Ureter (tissue), 1 donor: ENCODE measurements around the gene ADCY9. TPM values are rescaled to one million over a fixed set of nuclear protein-coding genes. Genes with fewer than 3 reads are reported as not detected.
"Not testable (repeated sequence)": the region's sequence is repeated elsewhere in the genome, so short reads cannot be mapped to it uniquely, and the experiment has no call there.

Experiments used
- DNase-seq: peaks from one replicate; pipeline ENCODE4 v3.0.0-alpha.2; 2020; ENCODE audit warnings: low spot score
- total RNA-seq: library from RNA; stranded (reverse); gene quantifications from one replicate; pipeline ENCODE4 v1.2.4, GENCODE V29; 2023
- donor health status: DM: yes; HTN: yes; CAD: no.

Gene ADCY9
- total RNA-seq, 1 donor from 2014 or later: 23.3 TPM

DNA sequence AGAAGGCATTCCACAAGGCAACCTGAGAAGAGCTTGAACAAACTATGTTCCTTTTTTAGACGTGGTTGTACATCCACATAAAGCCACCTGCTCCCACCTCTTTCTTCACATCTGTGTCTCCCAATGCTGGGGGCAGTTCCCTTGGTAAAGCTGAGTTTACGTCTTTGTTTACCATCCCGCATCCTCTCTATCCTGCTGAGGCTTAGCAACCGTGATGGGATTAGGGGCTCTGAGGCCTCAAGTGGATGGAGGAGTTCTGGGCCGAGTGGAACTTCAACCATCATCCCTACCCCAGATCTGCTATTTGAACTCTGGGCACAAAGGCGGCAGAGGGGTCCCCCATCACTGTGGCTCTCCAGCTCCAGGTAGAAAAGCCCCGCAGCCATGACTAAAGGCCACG is 141.5 kb downstream of the ADCY9 start:
- no peak for DNase-seq

GRCh38 chr16:3971706-3972105 is 144.5 kb downstream of the ADCY9 start:
- no peak for DNase-seq

DNA sequence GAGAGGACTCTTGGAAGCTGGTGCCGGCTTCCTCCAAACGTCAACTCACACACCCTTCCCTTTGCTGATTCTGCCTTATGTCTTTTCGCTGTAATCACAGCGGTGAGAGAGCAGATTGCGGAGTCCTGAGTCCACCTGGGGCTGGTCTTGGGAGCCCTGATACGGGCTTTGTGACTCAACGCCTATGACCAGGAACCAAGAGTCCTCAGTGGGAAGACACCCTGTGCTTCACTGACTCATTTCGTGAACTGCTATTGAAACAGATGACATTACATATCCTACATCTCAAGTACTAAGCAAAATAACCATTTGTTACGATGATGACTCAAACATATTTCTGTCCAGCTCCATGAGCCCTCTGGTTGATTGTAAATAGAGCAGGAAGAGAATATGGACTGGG is 145.0 kb downstream of the ADCY9 start:
- DNase-seq: no peak

DNA sequence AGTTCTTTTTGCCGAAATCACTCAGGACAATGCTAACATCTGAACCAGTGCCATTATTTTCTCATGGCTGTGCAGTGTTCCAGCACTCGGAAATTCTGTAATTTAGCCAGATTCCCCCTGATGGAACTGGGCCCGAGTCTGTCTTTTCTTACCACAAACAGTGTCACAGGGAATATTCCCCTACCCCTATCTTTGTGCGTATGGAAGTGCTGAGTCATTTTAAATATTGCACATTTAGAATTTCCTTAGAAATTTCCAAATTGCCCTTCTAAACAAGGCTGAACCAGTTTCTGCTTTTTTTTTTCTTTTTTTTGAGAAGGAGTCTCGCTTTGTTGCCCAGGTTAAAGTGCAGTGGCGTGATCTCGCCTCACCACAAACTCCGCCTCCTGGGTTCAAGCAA is 147.7 kb downstream of the ADCY9 start:
- DNase-seq: no peak

- DNase-seq: no peak
These were observed 149.6 kb downstream of the ADCY9 start for GRCh38 chr16:3966681-3967080.

DNA sequence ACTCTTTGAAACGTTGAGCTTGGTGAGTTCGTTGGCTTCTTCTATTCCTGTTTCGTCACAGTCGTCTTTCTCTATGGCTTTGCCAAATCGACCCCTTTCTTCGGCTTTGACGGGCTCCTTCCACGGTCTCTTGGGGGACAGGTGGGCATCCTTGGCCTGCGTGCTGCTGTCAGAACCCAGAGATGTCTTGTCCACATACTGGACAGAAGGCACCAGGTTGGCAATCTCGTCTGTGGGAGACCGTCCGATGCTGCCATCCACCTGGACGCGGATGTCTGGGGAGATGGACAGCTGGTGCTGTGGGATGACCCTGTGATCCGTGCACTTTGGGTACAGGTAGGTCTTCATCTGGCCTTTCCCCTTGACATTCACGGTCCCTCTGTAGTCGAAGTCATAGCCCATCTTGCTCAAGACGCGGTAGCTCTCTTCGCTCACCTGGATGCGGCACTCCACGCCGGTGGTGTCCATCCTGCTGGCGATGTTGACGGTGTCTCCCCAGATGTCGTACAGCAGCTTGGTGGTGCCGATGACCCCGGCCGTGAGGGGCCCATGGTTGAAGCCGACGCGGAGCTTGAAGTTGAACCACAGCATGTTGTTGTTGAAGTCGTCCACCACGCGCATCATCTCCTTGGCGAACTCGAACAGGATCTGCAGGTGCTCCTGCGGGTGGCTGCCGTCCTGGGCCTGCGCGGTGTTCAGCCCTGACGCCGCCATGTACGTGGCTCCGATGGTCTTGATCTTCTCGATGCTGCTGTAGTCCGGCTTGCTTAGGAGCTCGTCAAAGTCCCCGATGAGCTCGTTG is 150.3 kb downstream of the ADCY9 start:
- no peak for DNase-seq

- no peak for DNase-seq
These were observed 150.9 kb downstream of the ADCY9 start for GRCh38 chr16:3965306-3965705.

DNA sequence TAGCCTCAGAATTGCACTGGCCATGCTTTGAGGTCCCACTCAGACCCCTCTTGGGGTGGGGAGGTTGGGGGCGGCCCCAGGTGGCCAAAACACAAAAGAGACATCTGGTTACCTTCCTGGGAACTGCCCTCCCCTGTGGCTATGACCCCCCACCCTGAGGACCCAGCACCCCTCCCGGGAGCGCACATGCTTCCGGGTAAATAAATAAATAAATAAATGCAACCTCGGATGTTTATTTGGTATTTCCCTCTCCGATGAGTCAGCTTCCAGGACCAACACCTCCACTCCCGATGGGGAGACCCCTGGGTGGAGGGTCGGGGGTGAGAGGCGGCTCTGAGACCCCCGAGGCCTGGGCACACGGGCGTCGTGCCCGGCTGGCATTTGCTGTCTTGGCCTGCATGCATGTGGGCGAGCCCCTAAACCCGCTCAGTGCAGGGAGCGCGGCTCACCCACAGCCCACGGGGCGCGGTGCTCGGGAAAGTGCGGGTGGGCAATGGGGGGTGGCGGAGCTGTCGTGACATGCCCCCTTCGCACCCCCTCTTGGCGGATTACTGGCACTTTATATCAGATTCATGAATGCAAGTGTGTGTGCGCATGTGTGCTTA is 151.5 kb downstream of the ADCY9 start:
- DNase-seq: no peak

DNA sequence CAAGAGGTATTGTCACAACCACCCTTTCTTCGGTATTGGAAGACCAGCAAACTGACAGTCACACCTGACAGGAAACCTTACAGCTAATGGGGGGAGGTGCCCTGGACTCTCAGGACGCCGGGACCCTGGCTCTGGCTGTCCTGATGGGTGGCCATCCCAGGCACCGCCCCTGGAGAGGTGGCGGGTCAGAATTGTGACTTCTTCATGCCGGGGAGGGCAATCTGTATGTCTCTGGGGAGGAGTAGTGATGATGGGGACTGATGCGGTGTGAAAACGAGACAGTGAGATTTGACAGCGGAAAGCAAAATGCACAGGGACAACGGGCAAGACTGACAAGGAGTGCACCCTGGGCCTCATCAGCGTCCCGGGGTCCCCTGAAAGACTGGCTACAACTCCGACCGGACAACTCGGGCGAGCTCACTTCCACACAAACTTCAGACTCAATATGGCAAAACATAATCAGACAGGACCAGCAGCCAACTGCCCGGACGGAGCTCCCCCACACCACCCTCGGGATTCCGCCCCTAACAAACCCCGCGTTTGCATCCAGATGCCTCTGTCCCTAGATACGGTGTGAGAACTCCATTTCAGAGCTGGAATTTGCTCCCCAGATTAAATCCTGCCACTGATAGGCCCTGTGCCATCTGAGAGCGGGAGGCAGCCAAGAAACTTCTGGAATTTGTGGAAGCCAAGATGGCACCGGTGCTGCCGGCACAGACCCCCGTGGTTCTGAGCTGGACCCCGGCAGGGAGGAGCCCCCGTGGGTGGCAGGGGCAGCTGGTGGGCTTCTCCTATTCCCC is 152.2 kb downstream of the ADCY9 start:
- no peak for DNase-seq

GRCh38 chr16:3963203-3963602 is 153.0 kb downstream of the ADCY9 start:
- no peak for DNase-seq

DNA sequence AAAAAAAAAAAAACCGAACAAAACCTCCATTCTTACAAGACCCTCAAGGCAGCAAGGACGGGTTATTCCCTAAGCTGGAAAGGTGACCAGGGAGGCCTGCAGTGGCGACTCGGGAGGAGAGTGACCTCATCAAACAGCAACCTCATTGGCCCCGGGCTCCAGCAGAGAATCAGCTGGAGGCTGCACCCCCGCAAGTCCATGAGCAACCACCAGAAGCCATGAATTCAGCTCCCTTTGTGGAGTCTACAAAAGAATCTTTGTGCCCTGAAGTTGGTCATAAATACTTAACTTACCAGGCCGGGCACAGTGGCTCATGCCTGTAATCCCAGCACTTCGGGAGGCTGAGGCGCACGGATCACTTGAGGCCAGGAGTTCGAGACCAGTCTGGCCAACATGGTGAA is 154.8 kb downstream of the ADCY9 start:
- DNase-seq: no peak

GRCh38 chr16:3959926-3960590 is 156.2 kb downstream of the ADCY9 start:
- not testable (repeated sequence) for DNase-seq

- DNase-seq: no peak
These were observed 157.1 kb downstream of the ADCY9 start for GRCh38 chr16:3959148-3959547.

DNA sequence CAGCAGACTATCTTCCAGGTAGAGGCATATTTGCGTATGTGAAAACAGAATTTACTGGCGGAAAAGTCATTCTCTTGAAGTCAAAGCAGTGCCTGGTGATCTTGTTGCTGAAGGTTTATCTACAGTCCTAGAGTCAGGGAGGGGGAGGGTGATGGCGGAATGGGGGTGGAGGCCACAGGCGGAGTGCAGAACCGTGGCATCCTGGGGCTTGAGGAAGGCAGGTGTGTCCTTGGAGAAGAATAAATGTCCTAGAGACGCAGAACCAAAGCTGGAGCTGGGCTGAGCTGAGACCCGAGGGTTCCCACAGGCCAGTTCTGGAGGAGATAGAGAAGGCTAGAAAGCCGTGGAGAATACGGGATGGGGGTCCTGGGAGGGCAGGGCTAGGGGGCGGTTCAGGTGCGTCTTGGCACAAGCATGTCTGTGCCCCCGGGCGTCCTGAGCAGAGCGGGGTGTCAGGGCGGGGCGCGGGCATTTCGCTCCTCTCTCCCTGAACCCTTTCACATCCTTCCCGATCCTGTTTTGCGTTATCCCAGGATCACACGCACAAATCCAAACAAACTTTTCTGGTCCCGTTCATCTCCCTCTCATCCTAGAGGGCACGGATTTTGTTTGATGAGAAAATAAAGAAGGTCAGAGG is 158.8 kb downstream of the ADCY9 start:
- no peak for DNase-seq

DNA sequence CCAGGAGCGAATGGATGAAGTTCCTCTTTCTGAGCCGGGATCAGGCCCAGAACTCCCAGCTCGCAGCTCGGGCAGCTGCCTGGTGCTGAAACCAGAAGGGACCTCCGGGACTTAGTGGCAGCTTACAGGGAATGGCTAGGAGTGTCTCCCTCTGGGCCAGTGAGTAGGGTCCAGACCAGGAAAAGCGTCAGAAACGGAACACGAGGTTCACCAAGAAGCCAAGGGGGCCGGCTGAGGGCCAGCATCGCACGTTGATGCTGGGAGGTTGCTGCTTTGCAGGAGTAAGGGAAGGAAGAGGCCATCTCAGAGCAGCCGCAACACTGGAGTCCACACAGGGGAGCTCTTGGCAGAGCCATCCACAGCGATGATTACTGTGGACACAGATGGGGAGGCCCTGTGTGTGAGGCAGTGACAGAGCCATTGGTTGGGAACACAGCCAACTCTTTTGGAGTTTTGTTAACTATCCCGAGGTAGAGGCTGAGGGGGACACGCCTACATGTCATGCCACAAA is 161.8 kb downstream of the ADCY9 start:
- no peak for DNase-seq

GRCh38 chr16:3953728-3954410 is 162.4 kb downstream of the ADCY9 start:
- DNase-seq: no peak

DNA sequence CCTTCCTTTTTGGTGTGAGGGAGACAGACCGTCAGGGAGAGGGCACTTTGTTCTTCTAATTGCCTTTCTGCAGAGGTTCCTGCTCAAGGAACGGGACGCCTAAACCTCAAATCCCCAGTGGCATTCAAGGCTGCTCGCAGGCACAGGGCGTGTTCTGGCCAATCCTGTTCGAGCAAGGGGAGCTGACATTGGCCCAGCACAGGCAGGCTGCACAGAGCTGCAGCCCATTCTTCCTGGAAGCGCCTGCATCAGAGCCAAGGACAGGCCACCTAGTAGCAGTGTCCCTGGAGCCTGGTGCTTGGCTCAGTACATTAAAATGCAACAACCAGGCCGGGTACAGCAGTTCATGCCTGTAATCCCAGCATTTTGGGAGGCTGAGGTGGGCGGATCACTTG is 163.5 kb downstream of the ADCY9 start:
- no peak for DNase-seq

- no peak for DNase-seq
These were observed 164.1 kb downstream of the ADCY9 start for GRCh38 chr16:3951861-3952736.

GRCh38 chr16:3951380-3951779 is 164.9 kb downstream of the ADCY9 start:
- not testable (repeated sequence) for DNase-seq
